ENCODE results near the gene VAV2.

Gene VAV2

DNA sequence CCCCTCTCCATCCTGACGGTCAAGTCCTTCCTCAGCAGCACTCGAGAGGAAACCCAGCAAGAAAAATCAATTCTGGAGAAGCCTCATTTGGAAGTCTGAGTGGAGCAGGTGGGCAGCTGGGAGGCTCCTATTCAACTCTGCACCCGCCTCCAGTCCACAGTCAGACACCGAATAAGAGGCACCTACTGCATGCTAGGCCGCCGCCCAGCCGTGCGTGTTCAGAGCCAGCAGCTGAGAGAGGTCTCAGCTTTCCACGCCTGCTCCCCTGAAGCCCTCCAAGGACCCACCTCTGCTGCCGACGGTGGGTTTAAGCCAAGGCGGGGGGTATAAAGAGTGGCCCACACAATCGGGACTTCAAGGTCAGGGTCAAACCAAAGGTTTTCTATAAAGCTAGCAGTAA lies 41.9 kb downstream of the VAV2 start:
- DNase-seq, result no peak

DNA sequence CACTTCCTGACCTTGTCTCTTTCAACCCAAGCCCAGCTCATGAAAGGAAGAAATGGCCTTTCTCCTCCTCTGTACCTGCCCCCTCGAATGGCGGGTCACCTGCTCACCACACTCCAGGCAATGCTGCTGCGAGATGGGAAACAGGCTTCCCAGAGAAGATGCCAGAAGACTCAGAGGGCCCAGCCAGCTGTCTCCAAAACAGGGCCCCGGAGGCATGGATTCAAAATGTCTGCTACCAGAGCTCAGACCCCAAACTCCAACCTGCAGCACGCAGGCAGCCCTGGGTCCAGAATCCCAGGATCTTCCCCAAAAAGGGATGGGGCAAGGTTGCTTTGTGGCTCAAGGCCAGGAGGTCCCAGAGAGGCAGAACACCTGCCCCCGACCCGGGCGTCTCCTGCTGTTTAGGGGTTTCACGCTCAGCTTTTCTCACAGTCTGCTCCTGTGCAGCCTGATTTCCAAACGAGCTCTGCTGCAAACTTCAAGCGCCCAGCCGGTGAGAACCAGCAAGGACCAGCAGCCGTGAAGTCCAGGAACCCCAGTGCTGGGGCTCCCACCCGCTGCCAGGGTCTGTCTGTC lies 42.5 kb downstream of the VAV2 start:
- no peak for DNase-seq

DNA sequence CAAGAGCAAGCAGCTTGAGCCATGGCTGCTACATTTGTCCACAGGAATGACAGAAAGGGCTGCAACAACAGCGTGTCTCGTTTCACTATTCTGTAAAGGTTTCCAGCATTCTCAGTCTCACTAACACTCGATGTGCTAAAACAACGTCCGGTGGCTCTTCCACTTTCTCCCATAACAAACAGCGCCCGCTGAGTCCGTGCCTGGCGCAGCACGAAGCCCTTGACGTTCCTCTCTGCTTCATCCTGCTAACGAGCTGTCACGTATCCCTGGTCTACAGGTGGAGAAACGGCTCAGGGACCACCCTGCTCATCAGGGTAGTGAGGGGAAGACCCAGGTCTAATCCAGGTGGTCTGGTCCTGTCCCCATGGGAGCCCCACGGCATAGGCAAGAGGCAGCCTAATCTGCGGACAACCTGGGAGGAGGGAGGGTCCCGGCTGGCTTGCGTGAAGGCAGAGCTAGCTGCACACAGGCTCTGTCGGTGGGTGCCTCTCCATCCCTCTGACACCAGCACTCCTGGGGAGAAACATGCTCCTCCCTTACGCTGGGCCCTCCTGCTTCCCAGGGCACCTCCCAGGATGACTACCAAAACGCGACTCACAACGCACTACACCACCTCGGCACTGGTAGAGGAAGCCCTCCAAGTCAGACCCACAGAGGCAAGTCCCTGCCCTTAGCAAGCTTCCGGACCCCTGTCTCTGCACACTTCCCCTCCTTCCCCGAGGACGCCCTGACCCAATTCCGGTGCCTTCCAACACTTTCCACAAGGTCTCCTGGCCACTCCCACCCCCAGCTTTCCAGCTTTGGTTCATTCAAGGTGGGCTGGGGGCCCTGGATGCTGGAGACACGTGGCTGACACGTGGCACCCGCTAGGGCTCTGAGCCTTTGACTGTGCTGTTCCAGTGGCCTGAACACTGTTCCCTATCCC lies 43.3 kb downstream of the VAV2 start:
- DNase-seq, result no peak

DNA sequence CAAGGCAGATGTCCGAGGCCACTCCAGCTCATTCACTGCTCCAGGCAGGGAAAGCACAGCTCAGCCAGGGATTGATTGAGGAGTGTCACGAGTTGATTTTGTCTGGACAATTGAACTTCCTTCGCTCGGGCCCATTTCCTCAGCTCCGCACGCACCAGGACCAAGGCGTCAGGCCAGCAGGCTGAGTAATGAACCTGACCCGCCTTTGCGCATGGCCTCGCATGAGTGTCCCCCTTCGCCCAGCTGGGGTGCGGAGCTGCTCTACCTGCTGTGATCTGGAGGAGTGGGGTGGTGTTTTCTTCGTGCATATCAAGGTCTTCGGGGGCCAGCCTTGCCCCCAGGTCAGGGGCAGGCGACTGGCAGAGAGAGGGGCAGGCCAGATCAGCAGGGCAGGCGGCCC lies 44.0 kb downstream of the VAV2 start:
- no peak for DNase-seq

DNA sequence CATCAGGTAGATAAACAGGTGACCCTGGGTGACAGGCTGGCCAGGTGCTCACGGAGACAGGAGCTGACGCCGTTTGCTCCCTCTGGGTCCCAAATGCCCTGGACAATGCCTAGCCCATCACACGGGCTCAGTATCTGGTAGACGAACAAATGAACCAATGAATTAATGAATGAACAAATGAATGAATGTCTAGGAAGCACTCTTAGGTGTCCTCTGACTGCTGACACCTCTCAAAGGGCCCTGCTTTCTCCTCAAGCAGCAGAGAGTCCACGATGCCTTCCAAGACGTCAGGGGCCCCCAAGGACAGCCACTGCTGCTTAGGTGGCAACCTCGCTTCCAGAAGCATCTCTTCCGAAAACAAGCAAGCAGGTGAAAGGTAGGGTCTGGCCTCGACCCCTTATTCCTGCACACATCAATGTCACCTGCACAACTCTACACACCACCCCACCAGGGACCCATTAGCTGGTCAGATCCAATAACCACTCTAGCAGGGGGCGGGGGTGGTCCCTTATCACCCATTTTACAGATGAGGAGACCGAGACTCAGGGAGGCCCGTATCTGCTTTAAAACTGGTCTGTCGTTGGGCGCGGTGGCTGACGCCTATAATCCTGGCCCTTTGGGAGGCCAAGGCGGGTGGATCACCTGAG lies 45.2 kb downstream of the VAV2 start:
- DNase-seq, result no peak

DNA sequence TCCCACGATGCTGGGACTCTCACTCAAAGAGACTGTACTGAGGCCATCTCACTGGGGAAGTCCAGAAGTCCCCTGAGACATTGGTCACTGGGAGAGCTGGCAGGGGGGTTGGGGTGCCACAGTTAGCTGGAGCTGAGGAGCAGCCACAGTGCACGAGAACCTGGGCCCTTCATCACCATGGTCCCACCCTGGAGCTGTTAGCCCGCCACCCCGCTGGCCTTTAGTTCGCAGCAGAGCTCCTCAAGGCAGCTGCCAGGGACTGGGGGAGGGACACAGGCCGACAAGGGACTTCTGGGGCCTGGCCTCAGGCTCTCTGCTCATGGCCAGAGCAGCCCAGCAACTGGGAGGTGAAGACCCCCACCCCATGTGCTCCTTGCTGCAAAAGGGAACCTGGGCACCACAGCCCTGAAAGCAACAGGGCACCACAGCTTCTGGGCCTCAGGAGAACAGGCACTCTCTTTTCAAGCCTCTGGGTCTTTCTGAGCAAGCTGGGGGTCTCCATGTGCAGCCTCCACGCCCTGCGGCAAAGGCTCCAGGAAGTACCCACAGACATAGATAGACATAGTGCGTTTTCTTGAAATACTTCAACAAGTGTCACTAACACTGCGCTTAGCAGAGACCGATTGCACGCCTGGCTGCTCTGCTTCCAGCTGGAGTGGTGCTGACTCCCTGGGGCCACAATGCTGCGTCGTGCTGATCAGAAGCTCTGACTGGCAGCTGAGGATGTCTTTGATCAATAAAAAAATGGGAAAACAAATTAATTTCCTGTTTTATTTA lies 46.0 kb downstream of the VAV2 start:
- no peak for DNase-seq

DNA sequence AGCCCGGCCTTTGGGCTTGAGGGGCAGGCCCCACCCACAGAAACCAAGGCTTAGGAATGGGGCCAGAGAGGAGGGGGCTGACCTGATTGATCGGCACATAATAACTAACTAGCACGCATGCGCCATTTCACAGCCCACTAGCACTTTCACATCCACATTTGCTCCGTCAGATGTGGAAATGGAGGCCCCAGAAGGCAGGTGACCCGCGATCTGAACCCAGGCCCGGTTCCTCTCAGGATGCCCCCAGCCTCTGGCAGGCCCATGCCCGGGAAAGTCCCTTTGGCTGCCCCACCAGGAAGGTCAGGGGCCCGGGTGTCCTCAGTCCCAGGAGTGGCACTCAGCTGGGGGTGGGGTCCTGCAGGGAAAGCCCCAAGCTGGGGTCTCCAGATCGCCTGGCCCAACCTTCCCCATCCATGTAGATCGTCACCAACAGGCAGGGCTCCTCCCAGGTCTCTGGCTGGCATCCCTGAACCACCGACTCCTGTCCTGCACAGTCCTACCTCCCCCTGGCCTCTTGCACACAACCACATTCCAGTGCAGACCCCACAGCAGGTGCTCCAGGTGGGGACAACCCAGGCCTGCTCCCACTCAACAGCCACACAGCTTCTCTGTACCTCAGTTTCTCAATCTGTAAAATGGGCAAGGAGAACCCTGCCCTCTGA lies 46.7 kb downstream of the VAV2 start:
- peak; percentile 2 for DNase-seq

DNA sequence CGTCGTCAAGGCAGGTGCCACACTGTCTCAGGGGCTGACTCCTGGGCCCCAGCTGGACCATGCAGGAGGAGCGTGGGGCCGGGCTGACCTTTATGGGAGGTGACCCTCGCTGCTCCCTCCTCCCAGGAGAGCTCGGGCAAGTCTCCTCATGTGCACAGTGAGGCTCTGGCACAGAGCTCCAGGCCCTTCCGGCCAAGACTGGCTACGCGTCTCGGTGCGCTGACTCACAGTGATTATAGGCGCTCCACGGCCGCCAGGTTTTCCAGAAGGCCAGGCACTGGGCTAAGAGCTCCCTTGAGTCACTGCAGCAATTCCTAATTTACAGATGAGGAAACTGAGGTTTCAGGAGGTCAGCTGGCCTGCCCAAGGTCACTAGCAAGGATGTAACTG lies 47.4 kb downstream of the VAV2 start:
- DNase-seq, result no peak

DNA sequence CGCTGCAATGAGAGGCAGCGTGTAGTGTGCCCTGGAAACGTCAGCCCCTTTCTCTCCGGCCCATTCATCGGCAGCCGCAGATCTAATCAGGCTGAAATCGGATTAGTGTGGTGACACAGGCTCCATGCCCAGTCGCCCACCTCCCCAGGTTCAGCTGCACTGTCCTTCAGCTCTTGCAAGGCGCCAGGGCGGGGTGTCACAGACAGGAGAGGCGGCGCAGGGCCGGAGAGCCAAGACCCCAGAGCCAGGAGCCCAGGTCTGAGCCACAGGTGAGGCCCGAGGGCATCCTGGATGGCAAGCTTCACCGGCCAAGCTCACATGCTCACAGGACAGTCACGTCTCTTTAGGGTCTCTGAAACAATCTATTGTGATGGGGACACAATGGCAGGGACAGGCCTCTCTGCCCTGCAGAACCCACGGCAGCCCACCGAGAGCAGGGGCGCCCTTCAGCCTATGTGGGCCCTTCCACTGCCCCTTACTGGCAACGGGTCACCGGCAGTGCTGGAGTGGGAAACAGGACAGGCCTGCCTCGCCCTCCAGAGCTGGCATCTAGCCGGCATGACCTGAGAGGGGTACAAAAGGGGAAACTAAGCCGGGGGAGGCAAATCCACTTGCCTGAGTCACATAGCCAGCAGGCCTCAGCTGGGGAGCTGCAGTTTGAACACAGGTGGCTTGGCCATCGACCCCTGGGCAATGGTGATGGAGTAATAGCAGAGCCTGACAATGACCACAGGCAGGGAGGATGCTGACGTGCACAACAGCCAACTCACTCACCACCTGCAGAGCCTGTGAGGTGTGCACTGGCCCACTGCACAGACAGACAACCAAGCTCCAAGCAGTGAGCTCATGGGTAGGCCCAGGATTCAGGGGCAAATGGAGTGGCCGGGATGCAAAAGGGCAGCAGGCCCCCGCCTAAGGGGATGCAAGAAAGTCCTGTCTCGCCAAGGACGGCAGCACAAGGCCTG lies 48.1 kb downstream of the VAV2 start:
- no peak for DNase-seq

DNA sequence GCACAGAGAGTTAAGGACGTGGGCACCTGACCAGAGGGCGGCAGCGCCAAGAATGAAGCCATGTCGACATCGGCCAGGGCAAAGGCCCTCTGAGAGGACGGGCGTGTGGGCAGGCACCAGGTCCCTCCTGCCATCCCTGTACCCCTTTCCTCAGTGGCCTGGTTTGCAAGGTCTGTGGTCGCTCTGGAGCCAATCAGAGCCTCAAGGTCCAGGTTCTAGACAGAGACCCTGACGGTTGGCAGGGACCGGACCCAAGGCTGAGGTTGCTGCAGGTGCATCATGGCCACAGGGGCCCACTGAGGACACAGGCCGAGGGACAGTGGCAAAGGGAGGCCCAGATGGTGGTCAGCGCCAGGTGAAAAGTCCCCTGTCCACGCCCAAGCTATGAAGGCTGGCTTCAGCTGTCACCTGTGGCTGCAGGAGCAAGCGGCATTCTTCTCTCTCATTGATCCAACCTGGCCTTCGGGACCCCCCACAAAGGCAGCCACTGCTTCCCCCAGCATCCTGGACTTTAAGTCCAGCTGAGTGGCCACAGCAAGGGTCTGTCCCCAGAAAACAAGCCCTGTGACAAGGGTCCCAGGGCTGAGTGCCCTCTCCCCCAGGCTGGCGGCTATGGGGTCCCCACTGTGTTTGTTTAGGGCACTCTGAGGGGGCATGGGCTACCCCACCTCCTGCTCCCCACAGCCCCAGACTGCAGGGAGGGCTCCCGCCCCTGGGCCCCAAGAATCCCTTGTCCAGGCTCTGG lies 48.9 kb downstream of the VAV2 start:
- no peak for DNase-seq

DNA sequence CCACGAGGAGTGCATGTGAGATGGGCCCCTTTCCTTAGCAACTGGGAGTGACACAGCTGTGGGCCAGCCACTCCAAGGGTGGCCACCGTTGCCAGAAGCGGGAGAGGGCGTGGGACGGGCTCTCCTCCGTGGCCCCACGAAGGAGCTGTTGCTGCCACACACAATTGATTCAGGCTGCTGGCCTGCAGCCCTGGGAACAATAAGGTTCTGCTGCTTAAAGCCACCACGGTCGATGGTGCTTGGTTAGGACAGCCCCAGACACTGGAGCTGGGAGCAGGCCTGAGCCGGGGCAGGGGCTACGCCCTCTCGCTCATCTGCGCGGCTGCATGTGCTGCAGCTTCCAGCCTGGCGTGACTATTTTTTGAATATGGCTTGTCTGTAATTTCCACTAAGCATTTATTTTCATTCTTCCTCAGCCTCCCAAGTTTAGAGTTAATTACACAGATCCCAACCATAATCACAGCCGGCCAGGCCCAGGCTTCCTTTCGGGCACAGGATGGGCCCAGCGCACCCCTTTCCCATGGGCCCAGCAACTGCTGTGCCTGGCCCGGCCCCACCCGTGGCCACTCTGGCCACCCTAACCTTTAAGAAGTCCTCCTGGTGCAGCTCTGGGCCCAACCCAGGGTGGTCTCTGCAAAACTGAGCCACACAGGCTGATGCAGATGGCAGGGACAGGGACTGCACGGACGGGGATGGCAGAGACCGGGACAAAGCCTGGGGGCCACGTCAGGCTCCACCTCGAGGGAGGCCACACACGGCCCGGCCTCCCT lies 49.7 kb downstream of the VAV2 start:
- no peak for DNase-seq

DNA sequence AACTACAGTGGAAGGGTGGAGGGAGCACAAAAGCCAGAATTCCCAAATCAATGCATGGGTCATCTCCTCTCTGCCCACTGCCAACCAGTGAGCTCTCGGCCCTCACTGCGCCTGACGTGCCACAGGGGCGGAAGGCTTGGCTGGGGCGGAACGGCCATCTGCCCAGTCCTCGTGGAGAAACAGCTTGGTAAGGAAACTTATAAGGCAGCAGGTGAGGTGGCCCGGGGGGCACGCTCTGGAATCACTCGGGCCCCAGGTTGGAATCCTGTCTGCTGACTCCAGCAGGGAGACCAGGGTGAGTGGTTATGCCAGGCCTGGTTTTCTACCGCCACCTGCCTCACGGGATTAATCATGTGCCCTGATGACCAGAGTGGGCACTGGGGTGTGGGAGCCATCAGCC lies 52.3 kb downstream of the VAV2 start:
- DNase-seq, result no peak

DNA sequence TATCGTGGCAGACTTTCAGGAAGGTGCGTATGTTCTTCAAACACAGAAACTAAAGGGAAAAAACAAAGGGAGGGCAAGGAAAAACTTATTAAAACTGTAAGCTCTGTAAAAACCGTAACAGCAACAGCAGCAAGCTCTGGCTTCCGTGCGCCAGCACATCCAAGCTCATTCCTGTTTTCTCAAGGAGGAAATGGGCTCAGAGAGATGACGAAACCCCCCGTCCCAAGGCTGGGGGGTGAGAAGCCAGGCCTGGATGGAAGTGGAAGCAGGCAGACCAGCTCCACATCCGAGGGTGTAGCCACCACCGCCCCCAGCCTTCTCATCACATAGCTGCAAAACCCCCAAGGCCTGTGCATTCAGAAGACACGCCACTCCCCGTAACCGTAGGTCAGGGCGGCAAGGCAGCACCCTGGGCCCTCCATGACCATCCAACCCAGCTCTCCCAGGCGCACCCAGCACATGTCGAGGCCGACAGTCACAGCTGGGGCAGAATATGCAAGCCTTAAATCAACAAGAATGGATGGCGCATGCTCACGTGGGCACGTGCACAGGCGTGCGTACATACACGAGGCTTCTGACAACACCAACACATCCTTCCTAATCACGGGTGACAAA lies 52.8 kb downstream of the VAV2 start:
- DNase-seq, result no peak

DNA sequence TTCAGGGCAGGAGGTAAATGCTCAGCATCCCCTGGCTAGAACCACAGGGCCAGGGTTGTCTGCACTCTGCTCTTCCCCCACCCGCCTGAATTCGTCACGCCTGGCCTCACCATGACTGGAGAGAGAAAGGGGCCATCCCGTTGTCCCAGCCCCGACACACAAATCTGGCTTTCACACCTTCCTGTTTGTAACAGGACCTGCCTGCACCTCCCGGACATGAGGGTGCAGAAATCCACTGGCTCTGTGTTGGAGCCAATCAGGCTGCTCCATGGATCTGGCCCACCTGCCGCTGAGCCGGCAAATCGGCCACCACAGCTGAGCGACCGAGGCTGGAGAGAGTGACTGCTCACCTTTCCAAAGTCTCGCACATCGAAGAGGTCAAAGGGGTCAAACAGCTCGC lies 53.4 kb downstream of the VAV2 start:
- DNase-seq, result no peak

DNA sequence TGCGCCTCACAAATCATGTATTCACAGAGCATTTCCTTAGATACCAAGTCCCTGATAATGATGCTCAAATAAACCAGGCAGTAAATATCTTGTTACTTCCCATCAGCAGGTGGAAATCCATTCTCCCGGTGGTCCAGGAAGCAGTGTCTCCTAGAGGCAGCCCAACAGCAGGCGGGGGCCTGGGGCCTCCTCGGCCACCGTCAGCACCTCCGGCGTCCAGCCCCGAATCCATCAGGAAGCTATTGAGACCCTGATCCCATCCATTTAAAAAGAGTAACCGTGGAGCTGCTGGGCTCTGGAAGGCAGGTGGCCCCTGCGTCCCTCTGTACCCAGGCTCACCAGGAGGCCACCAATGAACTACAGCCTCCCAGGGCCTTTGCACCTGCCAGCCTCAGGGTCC lies 54.0 kb downstream of the VAV2 start:
- DNase-seq, result no peak

DNA sequence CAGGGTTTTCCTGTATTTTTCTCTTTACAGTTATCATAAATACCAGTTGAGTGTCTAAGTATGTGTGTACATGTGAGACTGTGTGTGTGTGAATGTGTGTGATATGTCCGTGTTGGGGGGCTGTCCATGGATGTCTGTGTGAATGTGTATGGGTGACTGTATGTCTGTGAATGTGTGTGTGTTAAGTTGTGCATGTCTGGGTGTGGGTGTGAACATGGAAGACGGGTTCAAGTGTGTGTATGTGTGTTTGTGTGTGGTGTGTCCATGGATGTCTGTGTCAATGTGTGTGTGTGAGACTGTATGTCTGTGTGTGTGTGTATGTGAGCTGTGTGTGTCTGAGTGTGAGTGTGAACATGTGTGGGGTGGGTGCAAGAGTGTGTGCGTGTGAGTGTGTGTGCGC lies 55.0 kb downstream of the VAV2 start:
- no peak for DNase-seq

DNA sequence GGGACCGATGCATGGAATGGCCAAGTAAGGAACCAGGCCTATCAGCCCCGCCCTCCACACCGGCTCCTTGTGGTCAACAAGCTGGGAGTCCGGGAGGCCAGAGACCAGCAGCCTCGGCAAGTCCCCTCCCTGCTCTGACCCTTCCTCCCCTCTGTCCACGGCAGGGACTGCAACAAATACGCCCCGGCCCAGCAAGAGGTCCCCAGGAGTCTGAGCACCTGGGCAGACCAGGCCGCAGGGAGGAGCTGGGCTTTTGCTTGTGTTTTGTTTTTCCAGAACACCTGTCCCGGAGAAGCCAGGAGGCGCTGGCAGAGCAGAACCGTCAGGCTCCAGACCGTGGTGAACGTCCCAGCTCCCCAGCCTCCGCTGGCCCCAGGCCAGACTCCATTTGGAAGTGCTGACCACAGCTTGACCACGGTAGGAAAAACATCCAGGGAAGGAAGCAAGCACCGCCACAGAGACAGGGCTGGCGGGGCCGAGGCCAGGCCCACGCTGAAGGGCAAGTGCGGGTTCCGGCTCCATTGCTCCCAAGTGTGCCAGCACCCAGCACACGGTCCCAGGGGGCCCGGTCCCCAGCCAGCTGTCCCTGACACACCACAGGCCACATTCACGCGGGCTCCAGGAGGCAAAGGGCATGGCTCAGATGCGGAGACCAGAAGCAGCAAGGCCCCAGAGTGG lies 56.7 kb downstream of the VAV2 start:
- DNase-seq, result no peak

DNA sequence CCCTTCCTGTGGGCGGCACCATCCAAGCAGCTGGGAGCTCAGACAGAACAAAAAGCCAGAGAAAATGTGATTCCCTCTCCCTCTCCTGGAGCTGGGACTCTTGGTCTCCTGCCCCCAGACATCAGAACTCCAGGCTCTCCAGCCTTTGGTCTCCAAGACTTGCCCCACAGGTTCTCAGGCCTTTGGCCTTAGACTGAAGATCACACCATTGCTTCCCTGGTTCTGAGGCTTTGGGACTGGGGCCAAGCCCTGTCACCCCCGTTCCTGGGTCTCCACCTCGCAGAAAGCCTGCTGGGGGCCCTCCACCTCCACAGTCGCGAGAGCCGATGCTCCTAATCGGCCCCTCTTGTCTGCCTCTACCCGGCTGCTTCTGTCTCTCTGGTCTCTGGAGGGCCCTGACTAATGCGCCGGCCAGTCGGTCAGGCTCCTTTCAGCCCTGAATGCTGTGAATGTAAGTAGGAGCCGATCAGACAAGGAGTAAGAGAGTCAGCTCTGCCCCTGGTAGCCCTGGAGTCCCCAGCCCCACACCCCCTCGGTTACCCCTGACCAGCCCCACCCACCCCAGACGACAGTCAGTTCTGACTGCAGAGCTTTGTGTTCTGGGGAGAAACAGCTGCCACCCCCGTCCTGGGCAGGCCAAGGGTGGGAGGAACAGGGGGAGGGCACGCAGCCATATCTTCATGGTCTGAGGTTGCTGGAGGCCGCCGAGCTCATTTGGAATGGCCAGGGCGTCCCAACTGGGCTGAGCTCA lies 57.5 kb downstream of the VAV2 start:
- no peak for DNase-seq
